ENCODE results near the gene TBC1D4.

- TF ChIP-seq, protein P1, sequence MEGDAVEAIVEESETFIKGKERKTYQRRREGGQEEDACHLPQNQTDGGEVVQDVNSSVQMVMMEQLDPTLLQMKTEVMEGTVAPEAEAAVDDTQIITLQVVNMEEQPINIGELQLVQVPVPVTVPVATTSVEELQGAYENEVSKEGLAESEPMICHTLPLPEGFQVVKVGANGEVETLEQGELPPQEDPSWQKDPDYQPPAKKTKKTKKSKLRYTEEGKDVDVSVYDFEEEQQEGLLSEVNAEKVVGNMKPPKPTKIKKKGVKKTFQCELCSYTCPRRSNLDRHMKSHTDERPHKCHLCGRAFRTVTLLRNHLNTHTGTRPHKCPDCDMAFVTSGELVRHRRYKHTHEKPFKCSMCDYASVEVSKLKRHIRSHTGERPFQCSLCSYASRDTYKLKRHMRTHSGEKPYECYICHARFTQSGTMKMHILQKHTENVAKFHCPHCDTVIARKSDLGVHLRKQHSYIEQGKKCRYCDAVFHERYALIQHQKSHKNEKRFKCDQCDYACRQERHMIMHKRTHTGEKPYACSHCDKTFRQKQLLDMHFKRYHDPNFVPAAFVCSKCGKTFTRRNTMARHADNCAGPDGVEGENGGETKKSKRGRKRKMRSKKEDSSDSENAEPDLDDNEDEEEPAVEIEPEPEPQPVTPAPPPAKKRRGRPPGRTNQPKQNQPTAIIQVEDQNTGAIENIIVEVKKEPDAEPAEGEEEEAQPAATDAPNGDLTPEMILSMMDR (conservative IDR thresholded peaks at IDR 0.05; ENCODE audit: low read depth, low read length), result no peak
- TF ChIP-seq EZH2phosphoT487 (IDR thresholded peaks at IDR 0.05; ENCODE audit: borderline replicate concordance, low read length) (no peak), EZH2 (IDR thresholded peaks at IDR 0.05; ENCODE audit: low read length, unreplicated experiment) (no peak)
Measured at GRCh38 chr13:75384879-75385707, 96.9 kb downstream of the TBC1D4 start.
